NCI-H748 (cell line): Measurements from ENCODE around the gene MYH14.

ENCODE experiments used
- DNase-seq: peaks from one replicate; lab custom pipeline; 2025; ENCODE audit not compliant: unreplicated experiment; lab: John Stamatoyannopoulos, UW

The MYH14 gene

DNA sequence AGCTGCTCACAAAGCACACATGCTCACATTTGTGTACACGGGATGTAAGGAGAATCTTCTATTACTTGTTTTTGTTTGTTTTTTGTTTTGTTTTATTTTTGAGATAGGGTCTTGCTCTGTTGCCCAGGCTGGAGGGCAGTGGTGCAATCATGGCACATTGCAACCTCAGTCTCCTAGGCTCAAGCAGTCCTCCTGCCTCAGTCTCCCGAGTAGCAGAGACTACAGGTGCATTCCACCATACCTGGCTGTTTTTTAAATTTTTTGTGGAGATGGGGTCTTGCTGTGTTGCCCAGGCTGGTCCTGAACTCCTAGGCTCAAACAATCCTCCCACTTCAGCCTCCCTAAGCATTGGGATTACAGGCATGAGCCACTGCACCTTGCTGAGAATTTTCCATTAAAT, 83.9 kb downstream of the MYH14 start:
- DNase-seq = no peak

DNA sequence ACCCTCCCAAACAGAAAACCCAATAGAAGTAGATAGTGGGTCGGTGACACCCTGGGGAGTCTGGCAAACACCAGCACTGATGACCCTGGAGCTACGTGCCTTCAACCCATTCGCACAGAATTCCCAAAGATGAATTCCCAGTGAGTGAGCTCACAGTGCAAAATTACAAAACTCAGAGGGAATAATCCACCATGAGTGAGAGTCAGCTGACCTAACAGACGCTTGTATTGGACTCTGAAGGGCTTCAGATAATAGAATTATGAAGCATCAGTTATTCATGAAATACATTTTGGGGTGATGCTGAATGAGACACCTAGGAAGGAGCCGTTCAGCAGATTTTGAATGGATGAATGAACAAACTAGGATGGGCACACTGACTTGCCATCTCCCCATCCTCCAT, 85.5 kb downstream of the MYH14 start:
- no peak for DNase-seq

DNA sequence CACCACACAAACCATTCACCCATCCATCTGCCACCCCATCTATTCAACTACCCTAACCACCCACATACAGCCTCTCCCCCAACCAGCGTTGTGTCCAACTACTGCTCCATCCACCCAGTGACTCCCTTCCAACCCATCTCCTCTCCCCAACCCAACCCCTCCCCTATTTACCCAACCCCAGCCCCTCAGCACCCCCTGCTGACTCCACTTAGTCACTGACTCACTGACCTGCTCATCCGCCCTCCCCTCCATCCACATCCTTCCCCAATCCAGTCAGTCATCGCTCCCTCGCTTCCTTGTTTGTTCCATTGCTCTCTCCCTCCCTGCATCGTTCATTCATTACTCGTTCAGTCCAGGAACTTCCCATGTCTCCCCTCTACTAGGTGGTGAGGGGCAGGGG, 86.6 kb downstream of the MYH14 start:
- DNase-seq = no peak

DNA sequence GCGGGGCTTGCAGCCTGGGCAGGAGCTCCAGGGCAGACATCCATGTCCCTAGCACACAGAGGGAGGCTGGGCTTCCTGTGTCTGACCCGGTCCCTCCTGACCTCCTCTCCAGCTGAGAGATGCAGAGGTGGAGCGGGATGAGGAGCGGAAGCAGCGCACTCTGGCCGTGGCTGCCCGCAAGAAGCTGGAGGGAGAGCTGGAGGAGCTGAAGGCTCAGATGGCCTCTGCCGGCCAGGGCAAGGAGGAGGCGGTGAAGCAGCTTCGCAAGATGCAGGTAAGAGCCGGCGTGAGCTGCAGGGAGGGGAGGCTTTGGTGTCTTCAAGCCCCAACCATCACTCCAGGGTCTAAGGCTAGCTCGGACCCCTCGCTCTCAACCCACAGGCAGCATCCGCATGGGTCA, 87.4 kb downstream of the MYH14 start:
- no peak for DNase-seq

DNA sequence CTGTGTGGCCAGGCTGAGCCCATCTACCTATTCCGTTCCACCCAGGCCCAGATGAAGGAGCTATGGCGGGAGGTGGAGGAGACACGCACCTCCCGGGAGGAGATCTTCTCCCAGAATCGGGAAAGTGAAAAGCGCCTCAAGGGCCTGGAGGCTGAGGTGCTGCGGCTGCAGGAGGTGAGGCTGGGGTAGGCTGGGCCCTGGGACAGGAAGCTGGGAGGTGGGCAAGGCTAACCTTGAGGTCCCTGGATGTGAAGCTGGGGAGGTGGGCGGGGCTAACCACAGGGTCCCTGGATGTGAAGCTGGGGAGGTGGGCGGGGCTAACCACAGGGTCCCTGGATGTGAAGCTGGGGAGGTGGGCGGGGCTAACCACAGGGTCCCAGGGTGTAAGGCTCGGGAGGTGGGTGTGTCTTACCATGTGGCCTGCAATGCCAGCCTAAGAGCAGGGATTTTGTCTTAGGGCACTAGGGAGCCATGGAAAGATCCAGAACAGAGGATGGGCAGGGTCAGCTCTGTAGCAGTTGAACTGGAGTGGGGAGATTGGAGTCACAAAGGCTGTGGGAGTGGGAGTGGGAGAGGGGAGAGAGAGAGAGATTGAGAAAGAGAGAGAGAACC, 88.9 kb downstream of the MYH14 start:
- DNase-seq = no peak

DNA sequence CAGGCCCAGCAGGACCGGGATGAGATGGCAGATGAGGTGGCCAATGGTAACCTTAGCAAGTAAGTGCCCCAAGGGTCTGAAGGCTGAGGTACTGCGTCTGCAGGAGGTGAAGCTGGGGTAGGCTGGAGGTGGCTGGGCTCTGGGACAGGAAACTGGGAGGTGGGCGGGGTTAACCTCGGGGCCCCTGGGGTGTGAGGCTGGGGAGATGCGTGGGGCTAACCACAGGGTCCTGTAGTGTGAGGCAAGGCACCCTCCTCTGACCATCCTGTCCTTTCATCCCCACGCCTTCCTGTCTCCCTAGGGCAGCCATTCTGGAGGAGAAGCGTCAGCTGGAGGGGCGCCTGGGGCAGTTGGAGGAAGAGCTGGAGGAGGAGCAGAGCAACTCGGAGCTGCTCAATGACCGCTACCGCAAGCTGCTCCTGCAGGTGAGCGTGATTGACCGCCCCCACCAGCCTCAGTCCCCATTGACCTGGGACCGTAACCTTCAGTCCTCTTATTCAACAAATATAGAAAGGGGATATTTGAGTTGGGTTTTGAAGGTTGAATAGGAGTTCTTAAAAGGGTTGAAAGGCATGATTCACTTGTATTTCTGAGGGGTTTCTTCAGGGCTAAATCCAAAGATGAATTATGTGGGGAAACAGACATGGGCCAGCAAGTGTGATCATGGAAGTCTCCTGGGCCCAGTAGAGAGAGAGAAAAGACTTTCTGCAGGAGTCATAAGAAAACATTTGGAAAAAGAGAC, 90.0 kb downstream of the MYH14 start:
- no peak for DNase-seq

DNA sequence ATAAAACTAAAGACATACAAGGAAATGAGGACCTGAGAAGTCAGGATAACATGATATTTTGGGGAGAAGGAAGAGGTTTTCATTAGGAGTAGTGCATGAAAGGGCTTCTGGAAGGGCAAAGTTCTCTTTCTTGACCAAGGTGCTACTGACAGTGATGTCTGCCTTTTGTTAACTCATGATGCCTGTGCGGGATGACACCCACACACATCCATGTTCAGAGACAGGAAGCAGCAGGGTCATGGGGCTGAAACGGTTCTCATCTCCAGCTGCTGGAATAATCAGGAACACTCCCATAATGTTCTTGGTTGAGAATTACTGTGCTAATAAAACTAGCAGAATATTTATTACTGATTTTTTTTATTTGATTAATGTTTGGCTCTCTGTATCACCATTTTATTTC, 96.6 kb downstream of the MYH14 start:
- no peak for DNase-seq

DNA sequence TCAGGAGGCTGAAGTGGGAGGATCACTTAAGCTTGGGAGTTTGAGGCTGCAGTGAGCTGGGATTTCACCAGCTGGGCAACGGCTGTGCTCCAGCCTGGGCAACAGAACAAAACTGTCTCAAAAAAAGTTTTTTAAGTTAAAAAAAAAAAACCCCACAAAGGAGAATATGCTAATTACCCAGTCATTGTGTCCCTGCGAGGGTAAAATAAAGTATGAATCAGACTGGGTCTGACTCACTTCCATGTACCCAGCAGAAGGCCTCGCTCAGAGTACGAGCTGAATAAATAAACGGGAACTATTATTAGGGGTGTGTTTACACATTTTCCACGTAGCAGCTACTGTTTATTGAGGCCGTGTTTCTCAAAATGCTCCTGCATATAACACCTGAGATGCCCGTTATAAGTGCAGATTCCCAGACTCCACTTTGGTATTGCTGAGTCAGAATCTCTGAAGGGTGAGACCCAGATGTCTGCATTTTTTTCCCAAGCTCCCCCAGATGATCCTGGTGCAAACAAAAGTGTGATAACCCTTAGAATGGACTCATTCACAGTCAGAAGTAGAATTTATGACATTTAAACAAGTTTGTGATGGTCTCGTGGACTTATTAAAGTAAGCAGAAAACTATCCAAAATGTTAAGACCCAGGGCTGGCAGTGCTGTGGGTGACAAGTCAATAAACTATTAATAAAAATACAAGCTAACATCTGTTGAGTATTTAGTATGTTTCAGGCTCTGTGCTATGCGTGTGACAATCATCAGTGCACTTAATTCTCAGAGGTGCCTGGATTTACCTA, 97.6 kb downstream of the MYH14 start:
- DNase-seq = no peak

DNA sequence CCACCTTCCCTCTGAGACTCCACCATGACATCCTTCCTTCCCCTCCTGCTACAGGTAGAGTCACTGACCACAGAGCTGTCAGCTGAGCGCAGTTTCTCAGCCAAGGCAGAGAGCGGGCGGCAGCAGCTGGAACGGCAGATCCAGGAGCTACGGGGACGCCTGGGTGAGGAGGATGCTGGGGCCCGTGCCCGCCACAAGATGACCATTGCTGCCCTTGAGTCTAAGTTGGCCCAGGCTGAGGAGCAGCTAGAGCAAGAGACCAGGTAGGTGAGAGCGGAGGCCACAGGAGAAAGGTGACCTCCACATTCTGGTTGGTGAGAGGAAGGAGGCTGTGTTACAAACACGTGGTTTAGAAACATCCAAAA, 98.2 kb downstream of the MYH14 start:
- DNase-seq = no peak

DNA sequence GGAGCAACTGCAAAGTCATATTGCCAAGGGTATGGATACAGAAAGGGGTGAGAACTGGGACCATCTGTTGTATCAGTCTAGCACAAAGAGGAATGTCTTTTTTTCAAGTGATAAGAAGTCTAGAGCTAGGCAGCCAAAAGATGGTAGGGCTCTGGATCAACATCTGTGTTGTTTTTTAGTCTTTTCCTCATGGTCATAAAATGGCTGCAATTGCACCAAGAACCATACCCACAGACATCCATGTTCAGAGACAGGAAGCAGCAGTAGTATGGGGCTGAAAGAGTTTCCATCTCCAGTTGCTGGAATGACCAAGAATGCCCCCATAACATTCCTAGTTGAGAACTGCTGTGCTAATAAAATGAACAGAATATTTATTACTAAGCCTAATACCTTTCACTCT, 100.1 kb downstream of the MYH14 start:
- no peak for DNase-seq

DNA sequence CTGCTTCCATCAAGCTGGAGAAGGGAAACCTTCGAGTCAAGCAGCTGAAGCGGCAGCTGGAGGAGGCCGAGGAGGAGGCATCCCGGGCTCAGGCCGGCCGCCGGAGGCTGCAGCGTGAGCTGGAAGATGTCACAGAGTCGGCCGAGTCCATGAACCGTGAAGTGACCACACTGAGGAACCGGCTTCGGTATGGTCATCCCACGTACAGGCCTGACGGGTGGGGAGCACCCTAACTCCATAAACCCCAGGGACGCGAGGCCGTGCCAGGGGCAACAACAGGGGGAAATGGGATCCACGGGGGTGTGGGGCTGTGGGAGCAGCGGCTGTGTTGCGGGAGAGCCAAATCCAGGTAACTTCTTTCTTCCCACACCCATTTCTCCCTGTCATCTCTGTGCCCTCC, 105.6 kb downstream of the MYH14 start:
- no peak for DNase-seq

DNA sequence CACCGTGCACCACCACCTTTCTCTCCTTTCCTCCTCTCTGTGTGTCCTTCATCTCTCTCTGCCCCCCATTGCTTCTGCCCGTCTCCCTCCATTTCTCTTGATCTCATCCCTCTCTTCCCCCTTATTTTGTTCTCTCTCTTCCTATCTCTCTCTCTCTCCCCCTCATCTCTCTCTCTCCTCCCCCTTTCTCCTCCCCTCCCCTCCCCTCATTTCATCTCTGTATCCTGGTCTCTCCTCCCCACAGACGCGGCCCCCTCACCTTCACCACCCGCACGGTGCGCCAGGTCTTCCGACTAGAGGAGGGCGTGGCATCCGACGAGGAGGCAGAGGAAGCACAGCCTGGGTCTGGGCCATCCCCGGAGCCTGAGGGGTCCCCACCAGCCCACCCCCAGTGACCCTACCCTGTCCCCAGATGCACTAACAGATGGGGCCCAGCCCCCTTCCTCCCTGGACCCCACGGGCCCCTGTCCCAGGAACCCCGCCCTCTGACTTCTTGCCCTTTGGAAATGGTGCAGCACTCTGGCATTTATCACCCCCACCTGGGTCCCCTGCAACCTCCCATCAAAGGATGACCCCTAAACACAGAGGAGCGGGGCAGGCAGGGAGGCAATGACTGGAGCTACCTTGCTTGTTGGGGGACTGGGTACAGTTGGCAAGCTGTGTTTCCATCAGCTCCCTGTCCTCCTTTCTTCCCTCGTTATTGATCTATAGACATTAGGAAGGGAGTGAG, 106.1 kb downstream of the MYH14 start:
- no peak for DNase-seq

DNA sequence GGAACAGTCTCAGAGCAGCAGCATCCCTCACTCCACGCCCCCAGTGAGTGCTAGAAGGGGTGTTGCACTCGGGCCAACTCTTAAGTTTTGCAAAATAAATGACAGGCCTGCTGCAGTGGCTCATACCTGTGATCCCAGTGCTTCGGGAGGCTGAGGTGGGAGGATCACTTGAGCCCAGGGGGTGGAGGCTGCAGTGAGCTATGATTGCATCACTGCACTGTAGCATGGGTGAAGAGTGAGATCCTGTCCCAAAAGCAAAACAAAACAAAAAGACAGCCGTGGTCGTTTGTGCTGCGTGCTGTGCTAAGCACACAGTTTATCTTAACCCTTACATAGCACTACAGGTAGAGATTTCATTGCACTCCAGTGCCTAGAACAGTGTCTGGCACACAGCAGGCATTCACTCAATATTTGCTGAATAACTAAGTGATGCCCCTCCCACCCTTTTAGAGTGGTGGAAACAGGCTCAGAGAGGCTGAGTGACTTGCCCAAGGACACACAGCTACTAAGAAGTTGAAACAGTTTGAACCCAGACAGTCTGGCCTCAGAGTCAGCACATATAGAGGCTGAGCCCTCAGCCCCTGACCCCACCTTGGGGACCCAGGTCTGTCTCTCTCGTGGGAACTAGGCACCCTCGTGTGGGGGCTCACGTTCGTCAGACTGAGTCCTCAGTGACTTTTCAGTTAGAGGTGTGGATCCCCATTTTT, 107.5 kb downstream of the MYH14 start:
- no peak for DNase-seq

DNA sequence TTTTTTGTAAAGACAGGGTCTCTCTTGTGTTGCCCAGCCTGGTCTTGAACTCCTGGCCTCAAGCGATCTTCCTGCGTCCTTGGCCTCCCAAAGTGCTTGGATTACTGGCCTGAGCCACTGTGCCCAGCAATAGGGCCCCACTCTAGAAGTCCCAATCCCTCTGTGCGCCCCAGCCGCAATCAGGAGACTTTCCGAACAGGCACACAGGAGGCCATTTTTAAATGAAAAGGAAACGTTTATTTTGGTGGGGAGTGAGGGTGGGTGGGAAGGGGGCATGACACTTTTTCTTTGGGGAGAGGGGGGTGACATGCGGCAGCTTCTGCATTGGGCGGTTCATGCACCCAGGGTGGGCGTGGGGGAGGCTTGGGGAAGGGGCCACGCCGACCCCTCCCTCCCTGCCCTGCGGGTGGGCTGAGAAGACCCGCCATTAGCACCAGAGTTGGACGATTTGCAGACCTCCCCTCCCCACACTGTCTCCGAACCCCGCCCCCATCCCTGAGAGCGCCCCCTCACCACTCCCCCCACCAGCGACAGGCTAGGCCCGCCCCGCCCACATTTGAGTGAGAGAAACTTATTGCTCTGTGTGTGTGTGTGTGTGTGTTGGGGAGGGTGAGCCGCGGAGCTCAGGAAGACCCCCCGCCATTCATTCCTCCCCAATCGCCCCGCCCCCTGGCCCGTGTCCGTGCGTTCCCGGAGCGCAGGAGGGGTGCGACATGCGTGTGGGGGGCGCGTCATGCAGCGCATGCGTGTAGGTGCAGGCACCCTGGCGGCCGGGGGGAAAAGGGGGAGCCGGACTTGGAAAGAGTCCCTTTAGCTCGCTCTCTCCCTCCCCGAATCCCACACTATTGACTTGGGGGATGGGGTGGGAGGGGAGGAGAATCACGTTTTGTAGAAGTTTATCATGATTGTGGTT, 108.6 kb downstream of the MYH14 start:
- peak; percentile 69 for DNase-seq

DNA sequence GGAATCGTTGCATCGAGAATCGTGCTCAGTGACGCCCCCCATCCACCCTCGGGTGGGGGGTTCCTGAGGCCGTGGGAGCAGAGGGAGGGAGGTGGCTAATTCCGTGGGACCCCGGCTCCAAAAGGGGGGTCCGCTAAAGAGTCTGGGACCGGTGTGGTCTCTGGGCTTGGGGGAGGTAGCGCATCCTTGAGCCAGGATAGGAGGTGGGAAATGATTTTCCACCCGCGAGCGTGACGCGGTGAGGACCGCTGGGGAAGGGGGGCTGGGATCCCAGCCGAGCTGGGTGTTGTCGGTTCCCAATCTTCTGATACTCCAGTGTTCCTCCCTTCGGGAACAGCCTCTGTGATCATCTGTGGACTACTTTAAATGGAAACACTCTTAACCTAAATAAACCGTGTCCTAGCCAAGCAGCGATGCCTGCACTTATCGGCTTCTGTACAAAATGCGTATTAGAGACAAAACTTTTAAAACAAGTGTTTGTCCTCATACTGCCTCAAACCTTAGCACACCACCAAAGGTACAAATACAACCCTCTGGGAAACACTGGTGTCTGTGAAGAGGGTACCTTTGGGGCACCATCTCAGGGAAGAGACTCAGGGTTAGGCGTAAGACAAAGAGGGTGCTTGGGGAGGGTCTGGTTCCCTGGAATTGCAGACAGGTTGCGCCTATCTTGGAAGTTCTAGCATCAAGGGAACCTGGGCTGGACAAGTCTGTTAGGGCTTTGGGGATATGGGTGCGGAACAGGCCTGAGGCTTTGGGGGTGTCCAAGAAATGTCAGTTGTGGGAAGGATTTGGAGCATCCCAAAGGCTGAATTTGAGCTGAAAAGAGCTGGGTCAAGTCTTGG, 109.8 kb downstream of the MYH14 start:
- no peak for DNase-seq

DNA sequence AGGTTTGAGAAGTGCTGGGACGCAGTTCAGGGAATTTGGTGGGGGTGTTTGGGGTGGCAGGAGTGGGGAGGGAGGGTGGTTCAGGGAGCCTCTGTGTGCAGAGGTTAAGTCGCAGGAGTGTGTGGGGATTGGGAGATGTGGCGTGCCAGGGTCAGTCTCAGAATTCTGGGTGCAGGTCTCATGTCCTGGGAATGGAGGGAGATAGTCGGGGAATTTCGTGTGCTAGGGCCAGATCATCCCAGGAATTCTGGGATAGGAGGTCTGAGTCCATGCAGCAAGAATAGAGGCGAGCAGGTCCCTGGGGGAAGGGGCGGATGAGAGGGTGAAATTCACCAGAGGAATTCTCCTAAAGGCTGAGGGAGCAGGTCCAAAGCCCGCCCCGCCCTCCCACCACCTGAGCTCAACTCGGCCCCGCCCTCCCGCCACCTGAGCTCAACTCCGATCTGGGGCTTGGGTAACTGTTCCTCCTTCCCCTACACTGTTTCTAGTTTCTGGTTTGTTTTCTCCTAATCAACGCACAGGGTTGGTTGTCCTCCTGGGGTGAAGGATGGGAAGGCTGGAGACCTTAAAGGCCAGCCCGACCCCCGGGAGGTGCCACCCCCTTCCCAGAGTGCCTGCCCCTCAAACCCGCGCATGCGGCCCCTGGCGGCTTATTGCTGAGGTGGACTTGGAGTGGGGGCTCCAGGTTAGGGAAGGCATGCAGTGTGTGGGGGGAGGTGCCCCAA, 110.6 kb downstream of the MYH14 start:
- peak; percentile 67 for DNase-seq

DNA sequence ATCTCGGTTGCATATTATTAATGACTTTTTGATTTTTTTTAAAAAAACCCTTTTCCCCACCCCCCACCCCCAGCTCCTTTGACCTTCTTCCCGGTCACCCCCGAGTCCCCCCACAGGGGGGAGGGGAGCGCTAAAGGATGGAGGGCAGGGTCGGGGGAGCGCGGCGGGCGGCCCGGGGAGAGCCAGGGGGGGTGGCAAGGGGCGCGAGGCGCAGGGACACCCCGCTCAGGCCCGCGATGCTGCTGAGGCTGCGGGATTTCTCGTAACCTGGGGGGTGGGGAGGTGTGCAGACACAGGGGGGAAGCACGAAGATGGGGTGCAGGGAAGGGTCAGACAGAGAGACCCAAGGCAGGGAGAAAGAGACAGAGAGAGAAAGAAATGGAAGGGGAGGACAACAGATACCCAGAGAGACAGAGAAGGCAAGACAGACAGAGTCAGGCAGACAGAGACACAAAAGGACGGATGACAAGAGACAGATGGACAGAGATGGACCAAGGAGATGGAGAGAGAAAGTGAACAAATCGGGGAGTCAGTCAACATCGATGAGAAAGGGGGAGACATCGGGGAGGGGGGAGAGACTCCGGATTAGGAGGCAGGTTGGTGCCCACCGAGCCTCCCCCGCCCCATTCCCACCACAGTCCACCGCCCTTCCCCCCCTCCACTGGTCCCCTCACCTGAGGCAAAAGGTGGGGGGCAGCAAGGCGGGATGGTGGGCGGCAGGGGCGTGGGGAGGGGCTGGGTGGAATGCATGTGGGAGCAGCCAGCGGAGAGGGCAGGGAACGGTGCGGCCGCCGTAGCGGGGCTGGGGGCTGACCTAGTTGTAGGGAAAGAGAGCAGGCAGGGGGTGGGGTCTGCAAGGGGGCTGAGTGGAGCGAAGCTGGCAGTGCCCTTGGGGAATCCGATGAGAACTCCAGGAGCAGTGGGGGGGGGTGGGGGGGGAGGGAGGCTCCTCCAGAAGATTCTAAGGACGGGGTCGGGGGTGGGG, 111.6 kb downstream of the MYH14 start:
- peak; percentile 58 for DNase-seq
